Upper lobe of right lung (tissue), 1 donor: ENCODE data around the gene BRCC3. TPM values are rescaled to one million over a fixed set of nuclear protein-coding genes. Genes with fewer than 3 reads are reported as not detected.

ENCODE experiments used
- ATAC-seq: fragments of 200-7000 bp; cut with Tn5 transposase; one replicate; pipeline ENCODE4 v1.9.1; 2020; ENCODE audit warnings: mild to moderate bottlenecking, moderate library complexity
- DNase-seq: peaks from one replicate; pipeline ENCODE4 v3.0.0-alpha.2; 2020
- H3K27ac ChIP-seq: fragments of 200-600 bp; one replicate; pipeline ENCODE4 v1.8.0; 2022
- H3K27me3 ChIP-seq: fragments of 200-600 bp; one replicate; pipeline ENCODE4 v1.8.0; 2022; ENCODE audit warnings: mild to moderate bottlenecking
- H3K36me3 ChIP-seq: fragments of 200-600 bp; one replicate; pipeline ENCODE4 v1.8.0; 2022
- H3K4me1 ChIP-seq: fragments of 200-600 bp; one replicate; pipeline ENCODE4 v1.8.0; 2022
- H3K4me3 ChIP-seq: fragments of 200-600 bp; one replicate; pipeline ENCODE4 v1.8.0; 2022; ENCODE audit warnings: mild to moderate bottlenecking
- H3K9me3 ChIP-seq: fragments of 200-600 bp; one replicate; pipeline ENCODE4 v1.8.0; 2022
- CTCF ChIP-seq: fragments of 200-600 bp; IDR thresholded peaks from one replicate; pipeline ENCODE4 v1.8.0; 2022; ENCODE audit warnings: antibody characterized with exemption
- intact Hi-C: fragments of 100-400 bp; cut with DNase I; formaldehyde crosslinking; loops from one replicate; pipeline ENCODE4 v1.11.0; 2022
- total RNA-seq: library from RNA; stranded (reverse); fragmentation: NEBNext Ultra II Directional; extraction: Animal tissue kit (Norgen Biotek cat#: 25700); gene quantifications from one replicate; pipeline ENCODE4 v1.2.1, GENCODE V29; 2021
- donor health status: DM: no; HTN: yes; CAD: no; lungs with severe emphysema.

Gene BRCC3
- total RNA-seq, 1 donor from 2014 or later = 16.7 TPM

DNA sequence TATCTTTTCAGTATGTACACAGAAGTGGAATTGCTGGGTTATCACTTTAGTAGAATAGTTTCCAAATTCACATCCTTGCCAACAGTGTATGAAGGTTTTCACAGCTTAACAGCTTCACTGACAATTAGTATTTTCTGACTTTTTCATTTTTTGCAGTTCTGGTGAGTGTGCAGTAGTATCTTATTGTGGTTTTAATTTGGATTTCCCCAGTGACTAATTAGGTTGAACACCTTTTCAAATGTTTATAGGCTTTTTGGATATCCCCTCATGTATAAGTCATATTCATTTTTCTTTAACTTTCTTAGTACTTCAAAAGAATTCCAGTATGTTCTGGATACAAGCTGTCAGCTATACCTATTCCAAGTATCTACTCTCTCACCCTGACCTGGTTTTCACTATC, 37.1 kb downstream of the BRCC3 start:
- intact Hi-C loops = no loop called here
- TF ChIP-seq CTCF = no peak
- ATAC-seq = no peak
- Histone ChIP-seq H3K9me3 (no peaks in the 10 kb centered on the region), H3K27me3 (no peaks in the 10 kb centered on the region), H3K4me1 (no peaks in the 10 kb centered on the region), H3K4me3 (no peak overlapping the region), H3K36me3 (no peaks in the 10 kb centered on the region), H3K27ac (no peak overlapping the region)
- no peak for DNase-seq

GRCh38 chrX:155112171-155112570, 40.9 kb downstream of the BRCC3 start:
- Histone ChIP-seq H3K36me3 (no peaks in the 10 kb centered on the region), H3K4me3 (no peak overlapping the region), H3K27me3 (no peaks in the 10 kb centered on the region), H3K27ac (no peak overlapping the region), H3K4me1 (no peaks in the 10 kb centered on the region), H3K9me3 (no peaks in the 10 kb centered on the region)
- TF ChIP-seq CTCF = no peak
- no peak for DNase-seq
- ATAC-seq = no peak
- intact Hi-C loops = no loop called here

GRCh38 chrX:155113097-155113496, 41.8 kb downstream of the BRCC3 start:
- ATAC-seq = no peak
- Histone ChIP-seq H3K9me3 (no peaks in the 10 kb centered on the region), H3K4me3 (no peak overlapping the region), H3K36me3 (no peaks in the 10 kb centered on the region), H3K27me3 (no peaks in the 10 kb centered on the region), H3K27ac (no peak overlapping the region), H3K4me1 (no peaks in the 10 kb centered on the region)
- no peak for DNase-seq
- TF ChIP-seq CTCF = no peak
- intact Hi-C loops = no loop called here

- H3K36me3 ChIP-seq = peaks cover 7% of the 10 kb centered on the region
- intact Hi-C loops = no loop called here
- H3K27me3 ChIP-seq = no peaks in the 10 kb centered on the region
- no peak for DNase-seq
- no peak for ATAC-seq
- H3K4me3 ChIP-seq = no peak overlapping the region
- no peaks in the 10 kb centered on the region for H3K9me3 ChIP-seq
- H3K27ac ChIP-seq = no peak overlapping the region
- no peak for TF ChIP-seq CTCF
- H3K4me1 ChIP-seq = no peaks in the 10 kb centered on the region
Observed at GRCh38 chrX:155115174-155115819, 44.0 kb downstream of the BRCC3 start.

- ATAC-seq (no peak), DNase-seq (no peak)
- Histone ChIP-seq H3K27ac (no peak overlapping the region), H3K27me3 (no peaks in the 10 kb centered on the region), H3K9me3 (no peaks in the 10 kb centered on the region), H3K36me3 (no peaks in the 10 kb centered on the region), H3K4me3 (no peak overlapping the region), H3K4me1 (no peaks in the 10 kb centered on the region)
- no peak for TF ChIP-seq CTCF
- intact Hi-C loops = no loop called here
Observed at GRCh38 chrX:155127465-155127864, 56.2 kb downstream of the BRCC3 start.

DNA sequence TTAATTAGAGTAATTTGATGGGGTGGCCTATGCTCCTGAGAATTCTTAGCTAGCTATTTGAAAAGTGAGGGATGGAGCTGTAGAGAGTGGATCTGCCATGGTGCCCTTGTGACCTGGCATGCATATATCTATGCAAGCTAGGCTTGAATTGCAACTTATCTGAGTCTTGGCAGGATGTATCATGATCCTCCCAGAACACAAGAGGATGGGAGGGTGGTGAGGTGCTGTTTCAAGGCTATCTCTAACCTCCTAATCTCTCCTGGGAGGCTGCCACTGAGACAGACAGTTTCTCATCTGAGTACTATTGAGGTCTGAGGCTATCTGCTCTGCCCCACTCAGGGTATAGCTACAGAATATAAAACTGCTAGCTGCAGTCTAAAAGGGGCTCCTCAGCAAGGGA, 56.6 kb downstream of the BRCC3 start:
- no peak for ATAC-seq
- DNase-seq = no peak
- Histone ChIP-seq H3K4me1 (no peaks in the 10 kb centered on the region), H3K27ac (no peak overlapping the region), H3K4me3 (no peak overlapping the region), H3K27me3 (no peaks in the 10 kb centered on the region), H3K9me3 (no peaks in the 10 kb centered on the region), H3K36me3 (no peaks in the 10 kb centered on the region)
- no peak for TF ChIP-seq CTCF
- intact Hi-C loops = no loop called here
